Neuron (in vitro differentiated cells): ENCODE results near the gene ARHGAP28.

Experiments
- H2AFZ ChIP-seq: one replicate; pipeline ENCODE4 v1.6.1; 2013; ENCODE audit warnings: low read depth, mild to moderate bottlenecking, inconsistent platforms, low read length, moderate library complexity
- H3K27me3 ChIP-seq: one replicate; pipeline ENCODE4 v1.6.1; 2013; ENCODE audit warnings: low read length; ENCODE audit not compliant: insufficient read depth
- H3K36me3 ChIP-seq: one replicate; pipeline ENCODE4 v1.6.1; 2013; ENCODE audit warnings: low read length; ENCODE audit not compliant: insufficient read depth
- H3K4me1 ChIP-seq: one replicate; pipeline ENCODE4 v1.6.1; 2013; ENCODE audit warnings: low read length; ENCODE audit not compliant: insufficient read depth
- H3K4me3 ChIP-seq: 2 replicates; pipeline ENCODE4 v1.5.1; 2013; ENCODE audit warnings: mild to moderate bottlenecking, low read length, moderate library complexity
- H3K9me3 ChIP-seq: one replicate; pipeline ENCODE4 v1.6.1; 2013; ENCODE audit warnings: low read length

The ARHGAP28 gene

GRCh38 chr18:6960656-6961055 lies 231.1 kb downstream of the ARHGAP28 start:
- no peaks in the 10 kb centered on the region for H3K4me1 ChIP-seq
- H3K9me3 ChIP-seq, result peaks cover 8% of the 10 kb centered on the region
- peaks cover 90% of the 10 kb centered on the region for H3K36me3 ChIP-seq
- H3K27me3 ChIP-seq, result no peaks in the 10 kb centered on the region
- no peak overlapping the region for H3K4me3 ChIP-seq
- H2AFZ ChIP-seq, result no peak overlapping the region

GRCh38 chr18:6961331-6961730 lies 231.8 kb downstream of the ARHGAP28 start:
- Histone ChIP-seq H2AFZ (no peak overlapping the region), H3K36me3 (peaks cover 91% of the 10 kb centered on the region)

DNA sequence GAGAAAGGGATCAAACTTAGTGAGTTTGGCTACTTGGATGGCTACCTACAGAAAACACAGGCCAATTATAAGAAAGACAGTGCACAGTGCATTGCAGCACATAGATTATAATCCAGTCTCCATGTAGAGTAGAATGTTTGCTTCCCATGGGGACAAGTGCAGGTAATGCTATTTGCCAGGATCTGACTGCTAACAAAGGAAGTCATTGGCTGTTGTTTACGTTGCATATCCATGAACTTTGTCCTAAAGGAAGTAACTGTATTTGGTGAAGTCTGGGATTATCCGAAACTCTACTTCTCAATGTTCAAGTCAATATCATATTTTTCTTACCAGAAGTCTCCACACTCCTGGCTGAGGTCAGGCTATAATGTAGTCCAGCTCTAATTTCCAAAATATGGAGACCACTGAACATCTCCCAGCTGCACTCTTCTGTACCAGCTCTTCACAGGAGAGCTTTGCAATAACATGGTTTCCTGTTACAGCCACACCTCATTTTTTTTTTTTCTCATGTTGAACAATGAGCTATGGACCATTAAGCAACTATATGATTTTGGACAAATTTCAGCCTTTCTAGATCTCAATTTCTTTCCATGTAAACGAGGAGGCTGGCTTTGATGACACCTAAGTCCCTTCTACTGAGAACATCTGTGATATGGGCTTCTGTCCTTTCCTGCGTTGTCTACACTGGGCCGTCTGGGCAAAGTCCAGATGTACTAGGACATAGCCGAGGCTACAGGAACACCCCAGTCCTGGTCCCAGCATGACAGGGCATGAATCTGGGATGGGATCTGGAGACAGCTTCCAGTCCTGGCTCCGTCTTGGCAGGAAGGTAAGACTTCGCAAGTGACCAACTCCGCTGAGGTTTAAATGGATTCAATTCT lies 233.3 kb downstream of the ARHGAP28 start:
- H3K27me3 ChIP-seq, result no peaks in the 10 kb centered on the region
- H3K9me3 ChIP-seq, result peaks cover 8% of the 10 kb centered on the region
- no peak overlapping the region for H3K4me3 ChIP-seq
- H3K36me3 ChIP-seq, result peaks cover 84% of the 10 kb centered on the region
- no peaks in the 10 kb centered on the region for H3K4me1 ChIP-seq
- H2AFZ ChIP-seq, result no peak overlapping the region

More at GRCh38 chr18:6961331-6961730, 231.8 kb downstream of the ARHGAP28 start:
- H3K27me3 ChIP-seq, result no peaks in the 10 kb centered on the region
- H3K9me3 ChIP-seq, result peaks cover 8% of the 10 kb centered on the region
- H3K4me1 ChIP-seq, result no peaks in the 10 kb centered on the region
- H3K4me3 ChIP-seq, result no peak overlapping the region

- H3K36me3 ChIP-seq, result peaks cover 85% of the 10 kb centered on the region
- no peak overlapping the region for H3K4me3 ChIP-seq
- H2AFZ ChIP-seq, result no peak overlapping the region
- H3K4me1 ChIP-seq, result no peaks in the 10 kb centered on the region
- H3K9me3 ChIP-seq, result peaks cover 8% of the 10 kb centered on the region
- no peaks in the 10 kb centered on the region for H3K27me3 ChIP-seq
Measured at GRCh38 chr18:6963452-6964097, 234.1 kb downstream of the ARHGAP28 start.
